ENCODE results near the gene PTPRK.

PTPRK gene

DNA sequence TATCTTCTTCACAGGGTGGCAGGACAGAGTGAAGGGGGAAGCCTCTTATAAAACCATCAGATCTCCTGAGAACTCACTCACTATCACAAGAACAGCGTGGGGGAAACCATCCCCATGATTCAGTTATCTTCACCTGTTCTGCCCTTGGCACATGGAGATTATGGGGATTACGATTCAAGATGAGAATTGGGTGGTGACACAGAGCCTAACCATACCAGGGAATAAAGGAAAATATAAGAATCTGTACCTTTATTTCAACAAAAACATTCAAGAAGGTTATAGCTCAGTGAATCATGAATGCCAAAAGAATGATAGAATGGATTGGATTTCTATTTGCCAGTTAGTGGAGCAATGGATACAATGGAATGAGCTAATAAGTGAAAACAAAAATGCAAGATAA is 214.4 kb downstream of the PTPRK start:
- no peak overlapping the region for H3K9ac ChIP-seq (ENCODE audit: low read length)
- H2AFZ ChIP-seq (ENCODE audit: low read depth, low read length), result no peak overlapping the region
- H3K79me2 ChIP-seq (ENCODE audit: low read length), result no peaks in the 10 kb centered on the region
- H3K27ac ChIP-seq (ENCODE audit: low read length), result no peak overlapping the region
- no peaks in the 10 kb centered on the region for H3K27me3 ChIP-seq (ENCODE audit: low read depth, low read length)
- no peaks in the 10 kb centered on the region for H3K9me3 ChIP-seq (ENCODE audit: insufficient read depth, low read length)
- no peaks in the 10 kb centered on the region for H4K20me1 ChIP-seq (ENCODE audit: insufficient read depth, low read length)
- no peak overlapping the region for H3K4me3 ChIP-seq (ENCODE audit: low read length)
- no peak for TF ChIP-seq EZH2phosphoT487 (IDR thresholded peaks at IDR 0.05; ENCODE audit: low read depth)
- TF ChIP-seq, protein P1, sequence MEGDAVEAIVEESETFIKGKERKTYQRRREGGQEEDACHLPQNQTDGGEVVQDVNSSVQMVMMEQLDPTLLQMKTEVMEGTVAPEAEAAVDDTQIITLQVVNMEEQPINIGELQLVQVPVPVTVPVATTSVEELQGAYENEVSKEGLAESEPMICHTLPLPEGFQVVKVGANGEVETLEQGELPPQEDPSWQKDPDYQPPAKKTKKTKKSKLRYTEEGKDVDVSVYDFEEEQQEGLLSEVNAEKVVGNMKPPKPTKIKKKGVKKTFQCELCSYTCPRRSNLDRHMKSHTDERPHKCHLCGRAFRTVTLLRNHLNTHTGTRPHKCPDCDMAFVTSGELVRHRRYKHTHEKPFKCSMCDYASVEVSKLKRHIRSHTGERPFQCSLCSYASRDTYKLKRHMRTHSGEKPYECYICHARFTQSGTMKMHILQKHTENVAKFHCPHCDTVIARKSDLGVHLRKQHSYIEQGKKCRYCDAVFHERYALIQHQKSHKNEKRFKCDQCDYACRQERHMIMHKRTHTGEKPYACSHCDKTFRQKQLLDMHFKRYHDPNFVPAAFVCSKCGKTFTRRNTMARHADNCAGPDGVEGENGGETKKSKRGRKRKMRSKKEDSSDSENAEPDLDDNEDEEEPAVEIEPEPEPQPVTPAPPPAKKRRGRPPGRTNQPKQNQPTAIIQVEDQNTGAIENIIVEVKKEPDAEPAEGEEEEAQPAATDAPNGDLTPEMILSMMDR (IDR thresholded peaks at IDR 0.05; ENCODE audit: low read depth, low read length), result no peak
- no peak overlapping the region for H3K4me2 ChIP-seq (ENCODE audit: low read length)
- H3K4me1 ChIP-seq (ENCODE audit: low read length), result no peaks in the 10 kb centered on the region
- no peaks in the 10 kb centered on the region for H3K36me3 ChIP-seq (replicated peaks; ENCODE audit: low read depth, low read length)

DNA sequence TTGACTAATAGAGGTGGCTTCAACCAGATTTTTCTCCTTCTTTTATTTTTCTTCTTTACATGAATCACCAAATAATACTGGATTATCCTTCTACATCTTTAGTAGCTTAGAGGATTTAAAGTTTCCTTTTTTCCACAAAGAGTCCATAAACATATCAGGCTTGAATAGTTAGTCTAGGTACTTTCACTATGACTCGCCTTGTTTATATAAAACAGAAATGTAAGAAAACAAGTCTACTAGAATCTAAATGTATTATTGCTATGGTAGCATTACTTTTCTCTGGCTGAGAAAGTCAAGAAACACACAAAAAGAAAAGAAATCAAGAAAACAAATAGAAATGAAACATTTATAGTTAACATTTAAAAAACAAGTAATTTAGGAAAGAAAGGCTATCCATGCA is 215.2 kb downstream of the PTPRK start:
- no peak overlapping the region for H2AFZ ChIP-seq (ENCODE audit: low read depth, low read length)
- no peaks in the 10 kb centered on the region for H3K4me1 ChIP-seq (ENCODE audit: low read length)
- H3K4me2 ChIP-seq (ENCODE audit: low read length), result no peak overlapping the region
- H3K36me3 ChIP-seq (replicated peaks; ENCODE audit: low read depth, low read length), result no peaks in the 10 kb centered on the region
- H3K4me3 ChIP-seq (ENCODE audit: low read length), result no peak overlapping the region
- TF ChIP-seq, protein P1 (IDR thresholded peaks at IDR 0.05; ENCODE audit: low read depth, low read length), result no peak
- TF ChIP-seq EZH2phosphoT487 (IDR thresholded peaks at IDR 0.05; ENCODE audit: low read depth), result no peak
- H3K9me3 ChIP-seq (ENCODE audit: insufficient read depth, low read length), result no peaks in the 10 kb centered on the region
- H3K79me2 ChIP-seq (ENCODE audit: low read length), result no peaks in the 10 kb centered on the region
- H3K27ac ChIP-seq (ENCODE audit: low read length), result no peak overlapping the region
- no peak overlapping the region for H3K9ac ChIP-seq (ENCODE audit: low read length)
- H4K20me1 ChIP-seq (ENCODE audit: insufficient read depth, low read length), result no peaks in the 10 kb centered on the region
- no peaks in the 10 kb centered on the region for H3K27me3 ChIP-seq (ENCODE audit: low read depth, low read length)

DNA sequence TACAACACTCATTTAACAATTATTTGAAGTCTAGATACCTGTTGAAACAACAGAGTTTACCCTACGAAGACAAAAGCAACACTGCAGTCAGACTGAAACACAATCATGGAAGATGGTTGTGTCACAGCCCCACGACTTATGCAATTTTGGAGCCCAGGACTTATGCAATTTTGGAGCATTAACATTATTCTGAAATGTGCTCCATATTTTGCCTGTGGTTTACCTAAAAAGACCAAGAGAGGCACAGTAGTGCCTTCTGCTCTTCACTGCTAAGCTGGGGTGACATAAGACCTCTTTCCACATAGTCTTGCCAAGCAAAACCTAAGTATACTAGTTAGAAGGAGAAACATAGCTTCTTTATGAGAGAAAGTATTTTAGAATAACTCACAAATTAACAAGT is 216.5 kb downstream of the PTPRK start:
- no peak overlapping the region for H3K4me3 ChIP-seq (ENCODE audit: low read length)
- H3K9me3 ChIP-seq (ENCODE audit: insufficient read depth, low read length), result no peaks in the 10 kb centered on the region
- H3K9ac ChIP-seq (ENCODE audit: low read length), result no peak overlapping the region
- H3K79me2 ChIP-seq (ENCODE audit: low read length), result no peaks in the 10 kb centered on the region
- no peaks in the 10 kb centered on the region for H4K20me1 ChIP-seq (ENCODE audit: insufficient read depth, low read length)
- TF ChIP-seq, protein P1 (IDR thresholded peaks at IDR 0.05; ENCODE audit: low read depth, low read length), result no peak
- TF ChIP-seq EZH2phosphoT487 (IDR thresholded peaks at IDR 0.05; ENCODE audit: low read depth), result no peak
- H3K27me3 ChIP-seq (ENCODE audit: low read depth, low read length), result no peaks in the 10 kb centered on the region
- H3K4me1 ChIP-seq (ENCODE audit: low read length), result no peaks in the 10 kb centered on the region
- H3K4me2 ChIP-seq (ENCODE audit: low read length), result no peak overlapping the region
- no peaks in the 10 kb centered on the region for H3K36me3 ChIP-seq (replicated peaks; ENCODE audit: low read depth, low read length)
- H3K27ac ChIP-seq (ENCODE audit: low read length), result no peak overlapping the region
- no peak overlapping the region for H2AFZ ChIP-seq (ENCODE audit: low read depth, low read length)

DNA sequence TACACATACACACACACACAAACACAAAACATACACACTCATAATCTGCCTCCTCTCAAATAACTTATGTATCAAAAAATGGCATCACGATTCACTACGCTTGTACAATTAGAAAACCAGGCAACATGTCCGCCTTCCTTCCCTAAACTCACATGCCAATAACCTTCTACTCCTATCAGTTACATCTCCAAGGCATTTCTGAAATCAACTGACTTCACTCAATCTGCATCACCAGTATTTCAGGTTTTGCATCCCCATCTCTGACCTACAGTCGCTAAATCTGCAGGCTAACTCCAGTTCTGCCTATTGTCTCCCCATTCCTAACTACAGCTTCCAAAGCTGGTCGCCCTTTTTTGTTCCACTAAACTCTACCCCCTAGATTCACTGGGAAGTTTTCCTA is 217.5 kb downstream of the PTPRK start:
- no peak overlapping the region for H2AFZ ChIP-seq (ENCODE audit: low read depth, low read length)
- TF ChIP-seq, protein P1 (IDR thresholded peaks at IDR 0.05; ENCODE audit: low read depth, low read length), result no peak
- TF ChIP-seq EZH2phosphoT487 (IDR thresholded peaks at IDR 0.05; ENCODE audit: low read depth), result no peak
- no peak overlapping the region for H3K4me3 ChIP-seq (ENCODE audit: low read length)
- H3K79me2 ChIP-seq (ENCODE audit: low read length), result no peaks in the 10 kb centered on the region
- H3K9me3 ChIP-seq (ENCODE audit: insufficient read depth, low read length), result no peaks in the 10 kb centered on the region
- no peaks in the 10 kb centered on the region for H3K36me3 ChIP-seq (replicated peaks; ENCODE audit: low read depth, low read length)
- H3K4me1 ChIP-seq (ENCODE audit: low read length), result no peaks in the 10 kb centered on the region
- no peak overlapping the region for H3K4me2 ChIP-seq (ENCODE audit: low read length)
- no peak overlapping the region for H3K9ac ChIP-seq (ENCODE audit: low read length)
- H4K20me1 ChIP-seq (ENCODE audit: insufficient read depth, low read length), result no peaks in the 10 kb centered on the region
- H3K27me3 ChIP-seq (ENCODE audit: low read depth, low read length), result no peaks in the 10 kb centered on the region
- no peak overlapping the region for H3K27ac ChIP-seq (ENCODE audit: low read length)

Data from OCI-LY3 (cell line).